Neural progenitor cell (in vitro differentiated cells): ENCODE results near the gene NME1. TPM values are rescaled to one million over a fixed set of nuclear protein-coding genes. Genes with fewer than 3 reads are reported as not detected.

Experiments
- DNase-seq: peaks from one replicate; pipeline ENCODE4 v3.0.0-alpha.2; 2016; ENCODE audit warnings: low spot score
- H2AFZ ChIP-seq: fragments of 200-600 bp; sonication (generic); replicated peaks from 2 replicates; pipeline ENCODE4 v1.6.1; 2016; ENCODE audit warnings: antibody characterized with exemption
- H3F3A ChIP-seq: fragments of 200-600 bp; sonication (generic); 2 replicates; pipeline ENCODE4 v1.6.1; 2016; ENCODE audit warnings: antibody characterized with exemption, low read depth
- H3K27ac ChIP-seq: fragments of 200-600 bp; sonication (generic); 2 replicates; pipeline ENCODE4 v1.5.1; 2016; ENCODE audit warnings: mild to moderate bottlenecking
- H3K27me3 ChIP-seq: fragments of 200-600 bp; sonication (generic); 2 replicates; pipeline ENCODE4 v1.6.1; 2016; ENCODE audit warnings: mild to moderate bottlenecking, moderate library complexity
- H3K36me3 ChIP-seq: fragments of 200-600 bp; sonication (generic); 2 replicates; pipeline ENCODE4 v1.5.1; 2016
- H3K4me1 ChIP-seq: fragments of 200-600 bp; sonication (generic); 2 replicates; pipeline ENCODE4 v1.6.1; 2016; ENCODE audit warnings: mixed run types
- H3K4me2 ChIP-seq: fragments of 200-600 bp; sonication (generic); 2 replicates; pipeline ENCODE4 v1.6.1; 2016
- H3K4me3 ChIP-seq: fragments of 200-600 bp; sonication (generic); 2 replicates; pipeline ENCODE4 v1.5.1; 2016
- H3K79me2 ChIP-seq: fragments of 200-600 bp; sonication (generic); 2 replicates; pipeline ENCODE4 v1.6.1; 2016; ENCODE audit warnings: low read depth
- H3K9ac ChIP-seq: fragments of 200-600 bp; sonication (generic); 2 replicates; pipeline ENCODE4 v1.6.1; 2016
- H3K9me3 ChIP-seq: fragments of 200-600 bp; sonication (generic); 2 replicates; pipeline ENCODE4 v1.5.1; 2016; ENCODE audit warnings: low read depth
- H4K20me1 ChIP-seq: fragments of 200-600 bp; sonication (generic); 2 replicates; pipeline ENCODE4 v1.6.1; 2016; ENCODE audit warnings: low read depth
- H3K27ac Mint-ChIP-seq: 3 replicates; pipeline ENCODE4 v1.8.0; 2021; ENCODE audit warnings: mixed read lengths
- H3K27me3 Mint-ChIP-seq: 2 replicates; pipeline ENCODE4 v1.8.0; 2022; ENCODE audit warnings: low read depth, mild to moderate bottlenecking, inconsistent platforms, moderate library complexity, mixed read lengths; ENCODE audit not compliant: insufficient read depth
- H3K36me3 Mint-ChIP-seq: 3 replicates; pipeline ENCODE4 v1.8.0; 2021; ENCODE audit warnings: mixed read lengths
- H3K4me1 Mint-ChIP-seq: 3 replicates; pipeline ENCODE4 v1.8.0; 2021; ENCODE audit warnings: mixed read lengths
- H3K4me3 Mint-ChIP-seq: 3 replicates; pipeline ENCODE4 v1.8.0; 2021; ENCODE audit warnings: mild to moderate bottlenecking, moderate library complexity, mixed read lengths
- H3K9me3 Mint-ChIP-seq: 3 replicates; pipeline ENCODE4 v1.8.0; 2020; ENCODE audit warnings: mixed read lengths
- CTCF ChIP-seq: fragments of 200-600 bp; sonication (generic); IDR thresholded peaks from 2 replicates; pipeline ENCODE4 v1.5.1; 2017; ENCODE audit warnings: antibody characterized with exemption, mild to moderate bottlenecking
- EZH2 ChIP-seq: fragments of 200-600 bp; sonication (generic); IDR thresholded peaks from 2 replicates; pipeline ENCODE4 v1.6.1; 2017; ENCODE audit warnings: antibody characterized with exemption, mild to moderate bottlenecking, moderate library complexity
- EZH2phosphoT487 ChIP-seq: fragments of 200-600 bp; sonication (generic); IDR thresholded peaks from 2 replicates; pipeline ENCODE4 v1.6.1; 2017; ENCODE audit warnings: antibody characterized with exemption
- total RNA-seq: library from RNA; depleted of rRNA; stranded (reverse); fragments of >200 nt; gene quantifications from 2 replicates; pipeline ENCODE4 v1.2.3, GENCODE V29; 2015; ENCODE audit warnings: low replicate concordance

NME1 gene
- total RNA-seq, 1 donor from 2014 or later, result 89.5 TPM

GRCh38 chr17:51164911-51165679 is 11.7 kb downstream of the NME1 start:
- Mint-ChIP-seq H3K4me3 (peak overlapping the region; percentile 97), H3K36me3 (peaks cover 28% of the 10 kb centered on the region)

GRCh38 chr17:51165680-51166197 is 12.4 kb downstream of the NME1 start:
- peaks cover 9% of the 10 kb centered on the region for H3K36me3 ChIP-seq
- H3K27me3 ChIP-seq, result no peaks in the 10 kb centered on the region
- Mint-ChIP-seq H3K27me3 (peaks cover 2% of the 10 kb centered on the region), H3K9me3 (no peaks in the 10 kb centered on the region), H3K36me3 (peaks cover 25% of the 10 kb centered on the region), H3K27ac (peak overlapping the region; percentile 84), H3K4me3 (peak overlapping the region; percentile 97), H3K4me1 (peaks cover 21% of the 10 kb centered on the region)
- H3F3A ChIP-seq, result peaks cover 25% of the 10 kb centered on the region
- no peak overlapping the region for H3K27ac ChIP-seq
- H3K4me2 ChIP-seq, result peak overlapping the region; percentile 93
- H4K20me1 ChIP-seq, result peaks cover 15% of the 10 kb centered on the region
- H3K4me3 ChIP-seq, result peak overlapping the region; percentile 66
- H3K9ac ChIP-seq, result no peak overlapping the region
- H3K79me2 ChIP-seq, result peaks cover 12% of the 10 kb centered on the region
- DNase-seq, result peak; percentile 48
- H3K9me3 ChIP-seq, result no peaks in the 10 kb centered on the region
- H2AFZ ChIP-seq, result no peak overlapping the region
- no peak for TF ChIP-seq EZH2phosphoT487
- no peak for TF ChIP-seq EZH2
- no peak for TF ChIP-seq CTCF
- H3K4me1 ChIP-seq, result peaks cover 4% of the 10 kb centered on the region

More at GRCh38 chr17:51164911-51165679, 11.7 kb downstream of the NME1 start:
- TF ChIP-seq EZH2phosphoT487 (no peak), CTCF (no peak), EZH2 (no peak)
- H3K36me3 ChIP-seq, result peaks cover 9% of the 10 kb centered on the region
- H3K27ac Mint-ChIP-seq, result peak overlapping the region; percentile 68
- H3K4me1 ChIP-seq, result peaks cover 4% of the 10 kb centered on the region
- no peaks in the 10 kb centered on the region for H3K9me3 Mint-ChIP-seq
- no peaks in the 10 kb centered on the region for H3K9me3 ChIP-seq
- H4K20me1 ChIP-seq, result peaks cover 15% of the 10 kb centered on the region
- H3K27me3 Mint-ChIP-seq, result peaks cover 2% of the 10 kb centered on the region
- peaks cover 21% of the 10 kb centered on the region for H3K4me1 Mint-ChIP-seq
- peak; percentile 50 for DNase-seq
- H3F3A ChIP-seq, result peaks cover 24% of the 10 kb centered on the region
- H3K27me3 ChIP-seq, result no peaks in the 10 kb centered on the region
- H3K79me2 ChIP-seq, result peaks cover 12% of the 10 kb centered on the region
- H3K9ac ChIP-seq, result no peak overlapping the region
- H3K27ac ChIP-seq, result no peak overlapping the region
- peak overlapping the region; percentile 66 for H3K4me3 ChIP-seq
- no peak overlapping the region for H2AFZ ChIP-seq
- peak overlapping the region; percentile 93 for H3K4me2 ChIP-seq

GRCh38 chr17:51166198-51166986 is 13.0 kb downstream of the NME1 start, which contains the start of gene NME2:
TSS of gene NME2 (plus strand) at chr17:51166411. CDS start at chr17:51166831, 420 bp downstream.
- Mint-ChIP-seq H3K36me3 (peaks cover 26% of the 10 kb centered on the region), H3K27ac (peak within 1 kb of the TSS; percentile 84), H3K9me3 (no peaks in the 10 kb centered on the region), H3K4me1 (peaks cover 21% of the 10 kb centered on the region), H3K27me3 (peaks cover 2% of the 10 kb centered on the region), H3K4me3 (peak within 1 kb of the TSS; percentile 97)
- Histone ChIP-seq H3K4me2 (peak within 1 kb of the TSS; percentile 93), H3K4me1 (peaks cover 4% of the 10 kb centered on the region), H3K27ac (no peak within 1 kb of the TSS), H3F3A (peaks cover 31% of the 10 kb centered on the region), H3K36me3 (peaks cover 4% of the 10 kb centered on the region), H3K27me3 (no peaks in the 10 kb centered on the region), H3K4me3 (peak within 1 kb of the TSS; percentile 66), H4K20me1 (peaks cover 15% of the 10 kb centered on the region), H3K79me2 (peaks cover 12% of the 10 kb centered on the region), H3K9ac (peak within 1 kb of the TSS; percentile 0), H3K9me3 (no peaks in the 10 kb centered on the region), H2AFZ (peak within 1 kb of the TSS; percentile 75)
- TF ChIP-seq EZH2phosphoT487 (no peak), EZH2 (no peak), CTCF (no peak)
- peak; percentile 93 for DNase-seq
